HepG2 (cell line): ENCODE measurements around the gene PPP4C. TPM values are rescaled to one million over a fixed set of nuclear protein-coding genes. Genes with fewer than 3 reads are reported as not detected.

Source experiments
- CC2D1A ChIP-seq: sonication (generic); formaldehyde crosslinking; IDR thresholded peaks from 2 replicates; pipeline ENCODE4 v1.8.1; 2023; ENCODE audit warnings: mild to moderate bottlenecking, missing genetic modification reagents
- CEBPB ChIP-seq: IDR thresholded peaks from 2 replicates; pipeline ENCODE4 v1.6.1; 2011; ENCODE audit warnings: low read depth, low read length, improper control_type of control experiment, borderline replicate concordance
- DNMT1 ChIP-seq: sonication (generic); formaldehyde crosslinking; IDR thresholded peaks from 2 replicates; pipeline ENCODE4 v1.5.1; 2020; ENCODE audit warnings: mild to moderate bottlenecking, missing genetic modification reagents
- HNF4A ChIP-seq: sonication (generic); formaldehyde crosslinking; IDR thresholded peaks from 2 replicates; pipeline ENCODE4 v1.4.0; 2020; ENCODE audit warnings: missing genetic modification reagents
- KAT7 ChIP-seq: IDR thresholded peaks from 2 replicates; pipeline ENCODE4 v1.6.1; 2018; ENCODE audit warnings: borderline replicate concordance, missing compliant biosample characterization
- MLX ChIP-seq: IDR thresholded peaks from 2 replicates; pipeline ENCODE4 v1.6.1; 2016
- RFXANK ChIP-seq: IDR thresholded peaks from 2 replicates; pipeline ENCODE4 v1.6.1; 2016
- SCMH1 ChIP-seq: sonication (generic); formaldehyde crosslinking; IDR thresholded peaks from 2 replicates; pipeline ENCODE4 v1.9.0; 2021; ENCODE audit warnings: missing genetic modification reagents, mild to moderate bottlenecking, borderline replicate concordance
- TOE1 ChIP-seq: sonication (generic); formaldehyde crosslinking; IDR thresholded peaks from 2 replicates; pipeline ENCODE4 v1.4.0; 2020; ENCODE audit warnings: mild to moderate bottlenecking, missing genetic modification reagents
- ZFP36 ChIP-seq: fragments of 150-350 bp; IDR thresholded peaks from 2 replicates; pipeline ENCODE4 v1.6.1; 2018; ENCODE audit warnings: borderline replicate concordance, low read length, low read depth; ENCODE audit not compliant: partially characterized antibody
- ZNF282 ChIP-seq: fragments of 450-650 bp; IDR thresholded peaks from 2 replicates; pipeline ENCODE4 v1.6.1; 2018; ENCODE audit not compliant: partially characterized antibody
- ZNF543 ChIP-seq: sonication (generic); formaldehyde crosslinking; IDR thresholded peaks from 2 replicates; pipeline ENCODE4 v1.4.0; 2020; ENCODE audit warnings: mild to moderate bottlenecking, missing genetic modification reagents
- ZNF777 ChIP-seq: sonication (generic); formaldehyde crosslinking; IDR thresholded peaks from 2 replicates; pipeline ENCODE4 v1.4.0; 2020; ENCODE audit warnings: missing genetic modification reagents
- ZNF850 ChIP-seq: sonication (generic); formaldehyde crosslinking; conservative IDR thresholded peaks from 2 replicates; pipeline ENCODE4 v1.9.0; 2021; ENCODE audit warnings: mild to moderate bottlenecking, missing genetic modification reagents
- polyA plus RNA-seq, 8 experiments: library from polyadenylated mRNA; depleted of rRNA in 3 of 8; stranded (reverse) in 7 of 8; unstranded in 1 of 8; fragments of >200 nt; fragmentation: Illumina TruSeq in 4 of 8; extraction: Trizol in 4 of 8; gene quantifications; 2 replicates each; pipeline versions ENCODE4 v1.2.1 to v1.2.3, GENCODE V29; 2011 to 2016; ENCODE audit warnings: low read depth in 4 of 8, missing spikeins in 1 of 8, mixed read lengths in 1 of 8; ENCODE audit not compliant: insufficient read depth in 1 of 8
- total RNA-seq, 5 experiments: library from RNA; depleted of rRNA; stranded (reverse); fragments of >200 nt; fragmentation: Illumina TruSeq; extraction: Trizol; gene quantifications; 2 replicates each; pipeline ENCODE4 v1.2.3, GENCODE V29; 2016; ENCODE audit warnings: low read depth in 1 of 5
- TF ChIP-seq, protein P1 (sequence below): sonication (generic); formaldehyde crosslinking; IDR thresholded peaks from 2 replicates; pipeline ENCODE4 v1.8.1; 2022; ENCODE audit warnings: mild to moderate bottlenecking, missing genetic modification reagents
- TF ChIP-seq, protein P2 (sequence below): sonication (generic); formaldehyde crosslinking; IDR thresholded peaks from 2 replicates; pipeline ENCODE4 v1.9.0; 2021; ENCODE audit warnings: missing genetic modification reagents, borderline replicate concordance
- TF ChIP-seq, protein P3 (sequence below): sonication (generic); formaldehyde crosslinking; IDR thresholded peaks from 2 replicates; pipeline ENCODE4 v1.4.0; 2020; ENCODE audit warnings: missing genetic modification reagents
- TF ChIP-seq, protein P4 (sequence below): sonication (generic); formaldehyde crosslinking; IDR thresholded peaks from 2 replicates; pipeline ENCODE4 v1.4.0; 2020; ENCODE audit warnings: missing genetic modification reagents, borderline replicate concordance

PPP4C gene
- total and polyA plus RNA-seq, 2 of the 13 experiments (the other 11 are each of a cell fraction or from before 2014, with no cell fraction given): 176 to 220 TPM

GRCh38 chr16:30122604-30123160 is 46.9 kb downstream of the PPP4C start (continued):
- TF ChIP-seq, protein P1, sequence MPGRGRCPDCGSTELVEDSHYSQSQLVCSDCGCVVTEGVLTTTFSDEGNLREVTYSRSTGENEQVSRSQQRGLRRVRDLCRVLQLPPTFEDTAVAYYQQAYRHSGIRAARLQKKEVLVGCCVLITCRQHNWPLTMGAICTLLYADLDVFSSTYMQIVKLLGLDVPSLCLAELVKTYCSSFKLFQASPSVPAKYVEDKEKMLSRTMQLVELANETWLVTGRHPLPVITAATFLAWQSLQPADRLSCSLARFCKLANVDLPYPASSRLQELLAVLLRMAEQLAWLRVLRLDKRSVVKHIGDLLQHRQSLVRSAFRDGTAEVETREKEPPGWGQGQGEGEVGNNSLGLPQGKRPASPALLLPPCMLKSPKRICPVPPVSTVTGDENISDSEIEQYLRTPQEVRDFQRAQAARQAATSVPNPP (CRISPR knock-in tag): no peak
- TF ChIP-seq TOE1 (CRISPR knock-in tag) (no peak), ZNF777 (CRISPR knock-in tag) (no peak), ZNF543 (CRISPR knock-in tag) (no peak), ZNF282 (no peak), RFXANK (CRISPR knock-in tag) (no peak), ZFP36 (no peak), SCMH1 (no peak), MLX (no peak), CC2D1A (CRISPR knock-in tag) (no peak), HNF4A (CRISPR knock-in tag) (no peak), ZNF850 (CRISPR knock-in tag) (no peak), CEBPB (no peak), KAT7 (CRISPR knock-in tag) (peak; percentile 57), DNMT1 (CRISPR knock-in tag) (no peak)
- TF ChIP-seq, protein P2, sequence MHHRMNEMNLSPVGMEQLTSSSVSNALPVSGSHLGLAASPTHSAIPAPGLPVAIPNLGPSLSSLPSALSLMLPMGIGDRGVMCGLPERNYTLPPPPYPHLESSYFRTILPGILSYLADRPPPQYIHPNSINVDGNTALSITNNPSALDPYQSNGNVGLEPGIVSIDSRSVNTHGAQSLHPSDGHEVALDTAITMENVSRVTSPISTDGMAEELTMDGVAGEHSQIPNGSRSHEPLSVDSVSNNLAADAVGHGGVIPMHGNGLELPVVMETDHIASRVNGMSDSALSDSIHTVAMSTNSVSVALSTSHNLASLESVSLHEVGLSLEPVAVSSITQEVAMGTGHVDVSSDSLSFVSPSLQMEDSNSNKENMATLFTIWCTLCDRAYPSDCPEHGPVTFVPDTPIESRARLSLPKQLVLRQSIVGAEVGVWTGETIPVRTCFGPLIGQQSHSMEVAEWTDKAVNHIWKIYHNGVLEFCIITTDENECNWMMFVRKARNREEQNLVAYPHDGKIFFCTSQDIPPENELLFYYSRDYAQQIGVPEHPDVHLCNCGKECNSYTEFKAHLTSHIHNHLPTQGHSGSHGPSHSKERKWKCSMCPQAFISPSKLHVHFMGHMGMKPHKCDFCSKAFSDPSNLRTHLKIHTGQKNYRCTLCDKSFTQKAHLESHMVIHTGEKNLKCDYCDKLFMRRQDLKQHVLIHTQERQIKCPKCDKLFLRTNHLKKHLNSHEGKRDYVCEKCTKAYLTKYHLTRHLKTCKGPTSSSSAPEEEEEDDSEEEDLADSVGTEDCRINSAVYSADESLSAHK: no peak
- TF ChIP-seq, protein P3, sequence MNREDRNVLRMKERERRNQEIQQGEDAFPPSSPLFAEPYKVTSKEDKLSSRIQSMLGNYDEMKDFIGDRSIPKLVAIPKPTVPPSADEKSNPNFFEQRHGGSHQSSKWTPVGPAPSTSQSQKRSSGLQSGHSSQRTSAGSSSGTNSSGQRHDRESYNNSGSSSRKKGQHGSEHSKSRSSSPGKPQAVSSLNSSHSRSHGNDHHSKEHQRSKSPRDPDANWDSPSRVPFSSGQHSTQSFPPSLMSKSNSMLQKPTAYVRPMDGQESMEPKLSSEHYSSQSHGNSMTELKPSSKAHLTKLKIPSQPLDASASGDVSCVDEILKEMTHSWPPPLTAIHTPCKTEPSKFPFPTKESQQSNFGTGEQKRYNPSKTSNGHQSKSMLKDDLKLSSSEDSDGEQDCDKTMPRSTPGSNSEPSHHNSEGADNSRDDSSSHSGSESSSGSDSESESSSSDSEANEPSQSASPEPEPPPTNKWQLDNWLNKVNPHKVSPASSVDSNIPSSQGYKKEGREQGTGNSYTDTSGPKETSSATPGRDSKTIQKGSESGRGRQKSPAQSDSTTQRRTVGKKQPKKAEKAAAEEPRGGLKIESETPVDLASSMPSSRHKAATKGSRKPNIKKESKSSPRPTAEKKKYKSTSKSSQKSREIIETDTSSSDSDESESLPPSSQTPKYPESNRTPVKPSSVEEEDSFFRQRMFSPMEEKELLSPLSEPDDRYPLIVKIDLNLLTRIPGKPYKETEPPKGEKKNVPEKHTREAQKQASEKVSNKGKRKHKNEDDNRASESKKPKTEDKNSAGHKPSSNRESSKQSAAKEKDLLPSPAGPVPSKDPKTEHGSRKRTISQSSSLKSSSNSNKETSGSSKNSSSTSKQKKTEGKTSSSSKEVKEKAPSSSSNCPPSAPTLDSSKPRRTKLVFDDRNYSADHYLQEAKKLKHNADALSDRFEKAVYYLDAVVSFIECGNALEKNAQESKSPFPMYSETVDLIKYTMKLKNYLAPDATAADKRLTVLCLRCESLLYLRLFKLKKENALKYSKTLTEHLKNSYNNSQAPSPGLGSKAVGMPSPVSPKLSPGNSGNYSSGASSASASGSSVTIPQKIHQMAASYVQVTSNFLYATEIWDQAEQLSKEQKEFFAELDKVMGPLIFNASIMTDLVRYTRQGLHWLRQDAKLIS (CRISPR knock-in tag): no peak
- TF ChIP-seq, protein P4, sequence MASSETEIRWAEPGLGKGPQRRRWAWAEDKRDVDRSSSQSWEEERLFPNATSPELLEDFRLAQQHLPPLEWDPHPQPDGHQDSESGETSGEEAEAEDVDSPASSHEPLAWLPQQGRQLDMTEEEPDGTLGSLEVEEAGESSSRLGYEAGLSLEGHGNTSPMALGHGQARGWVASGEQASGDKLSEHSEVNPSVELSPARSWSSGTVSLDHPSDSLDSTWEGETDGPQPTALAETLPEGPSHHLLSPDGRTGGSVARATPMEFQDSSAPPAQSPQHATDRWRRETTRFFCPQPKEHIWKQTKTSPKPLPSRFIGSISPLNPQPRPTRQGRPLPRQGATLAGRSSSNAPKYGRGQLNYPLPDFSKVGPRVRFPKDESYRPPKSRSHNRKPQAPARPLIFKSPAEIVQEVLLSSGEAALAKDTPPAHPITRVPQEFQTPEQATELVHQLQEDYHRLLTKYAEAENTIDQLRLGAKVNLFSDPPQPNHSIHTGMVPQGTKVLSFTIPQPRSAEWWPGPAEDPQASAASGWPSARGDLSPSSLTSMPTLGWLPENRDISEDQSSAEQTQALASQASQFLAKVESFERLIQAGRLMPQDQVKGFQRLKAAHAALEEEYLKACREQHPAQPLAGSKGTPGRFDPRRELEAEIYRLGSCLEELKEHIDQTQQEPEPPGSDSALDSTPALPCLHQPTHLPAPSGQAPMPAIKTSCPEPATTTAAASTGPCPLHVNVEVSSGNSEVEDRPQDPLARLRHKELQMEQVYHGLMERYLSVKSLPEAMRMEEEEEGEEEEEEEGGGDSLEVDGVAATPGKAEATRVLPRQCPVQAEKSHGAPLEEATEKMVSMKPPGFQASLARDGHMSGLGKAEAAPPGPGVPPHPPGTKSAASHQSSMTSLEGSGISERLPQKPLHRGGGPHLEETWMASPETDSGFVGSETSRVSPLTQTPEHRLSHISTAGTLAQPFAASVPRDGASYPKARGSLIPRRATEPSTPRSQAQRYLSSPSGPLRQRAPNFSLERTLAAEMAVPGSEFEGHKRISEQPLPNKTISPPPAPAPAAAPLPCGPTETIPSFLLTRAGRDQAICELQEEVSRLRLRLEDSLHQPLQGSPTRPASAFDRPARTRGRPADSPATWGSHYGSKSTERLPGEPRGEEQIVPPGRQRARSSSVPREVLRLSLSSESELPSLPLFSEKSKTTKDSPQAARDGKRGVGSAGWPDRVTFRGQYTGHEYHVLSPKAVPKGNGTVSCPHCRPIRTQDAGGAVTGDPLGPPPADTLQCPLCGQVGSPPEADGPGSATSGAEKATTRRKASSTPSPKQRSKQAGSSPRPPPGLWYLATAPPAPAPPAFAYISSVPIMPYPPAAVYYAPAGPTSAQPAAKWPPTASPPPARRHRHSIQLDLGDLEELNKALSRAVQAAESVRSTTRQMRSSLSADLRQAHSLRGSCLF (CRISPR knock-in tag): no peak
